HepG2 (cell line): ENCODE results near the gene CSNK2A1. TPM values are rescaled to one million over a fixed set of nuclear protein-coding genes. Genes with fewer than 3 reads are reported as not detected.

Experiments
- ATF7 ChIP-seq, 2 experiments: fragments of 450-650 bp in 1 of 2; sonication (generic) in 1 of 2; formaldehyde crosslinking in 1 of 2; IDR thresholded peaks; 2 replicates each; pipeline versions ENCODE4 v1.4.0 to v1.6.1; 2016 to 2020; ENCODE audit warnings: antibody characterized with exemption in 1 of 2, mild to moderate bottlenecking in 1 of 2, missing genetic modification reagents in 1 of 2
- KDM5B ChIP-seq: sonication (generic); formaldehyde crosslinking; IDR thresholded peaks from 2 replicates; pipeline ENCODE4 v1.4.0; 2020; ENCODE audit warnings: missing genetic modification reagents, mild to moderate bottlenecking, borderline replicate concordance
- MTF1 ChIP-seq: sonication (generic); formaldehyde crosslinking; IDR thresholded peaks from 2 replicates; pipeline ENCODE4 v1.5.0; 2020; ENCODE audit warnings: missing genetic modification reagents
- NCOA2 ChIP-seq: sonication (generic); formaldehyde crosslinking; IDR thresholded peaks from 2 replicates; pipeline ENCODE4 v1.8.0; 2022; ENCODE audit warnings: inconsistent platforms
- RFX5 ChIP-seq: IDR thresholded peaks from 2 replicates; pipeline ENCODE4 v1.6.1; 2011; ENCODE audit warnings: low read depth, low read length, improper control_type of control experiment
- THAP11 ChIP-seq: IDR thresholded peaks from 2 replicates; pipeline ENCODE4 v1.6.1; 2016; ENCODE audit warnings: missing biosample characterization, missing genetic modification reagents
- ZBTB7B ChIP-seq: sonication (generic); formaldehyde crosslinking; IDR thresholded peaks from 2 replicates; pipeline ENCODE4 v1.4.0; 2020; ENCODE audit warnings: missing genetic modification reagents
- ZNF263 ChIP-seq: sonication (generic); formaldehyde crosslinking; IDR thresholded peaks from 2 replicates; pipeline ENCODE4 v1.4.0; 2020; ENCODE audit warnings: missing genetic modification reagents
- ZNF703 ChIP-seq: sonication (generic); formaldehyde crosslinking; IDR thresholded peaks from 2 replicates; pipeline ENCODE4 v1.5.1; 2020; ENCODE audit warnings: missing genetic modification reagents, mild to moderate bottlenecking, moderate library complexity, borderline replicate concordance
- ZNF749 ChIP-seq: sonication (generic); formaldehyde crosslinking; IDR thresholded peaks from 2 replicates; pipeline ENCODE4 v1.8.0; 2022; ENCODE audit warnings: mild to moderate bottlenecking, missing genetic modification reagents, moderate library complexity, borderline replicate concordance
- ZNF878 ChIP-seq: sonication (generic); formaldehyde crosslinking; IDR thresholded peaks from 2 replicates; pipeline ENCODE4 v1.8.1; 2023; ENCODE audit warnings: mild to moderate bottlenecking, missing genetic modification reagents, moderate library complexity
- polyA plus RNA-seq, 8 experiments: library from polyadenylated mRNA; depleted of rRNA in 3 of 8; stranded (reverse) in 7 of 8; unstranded in 1 of 8; fragments of >200 nt; fragmentation: Illumina TruSeq in 4 of 8; extraction: Trizol in 4 of 8; gene quantifications; 2 replicates each; pipeline versions ENCODE4 v1.2.1 to v1.2.3, GENCODE V29; 2011 to 2016; ENCODE audit warnings: low read depth in 4 of 8, missing spikeins in 1 of 8, mixed read lengths in 1 of 8; ENCODE audit not compliant: insufficient read depth in 1 of 8
- total RNA-seq, 5 experiments: library from RNA; depleted of rRNA; stranded (reverse); fragments of >200 nt; fragmentation: Illumina TruSeq; extraction: Trizol; gene quantifications; 2 replicates each; pipeline ENCODE4 v1.2.3, GENCODE V29; 2016; ENCODE audit warnings: low read depth in 1 of 5
- TF ChIP-seq, protein P1 (sequence below): sonication (generic); formaldehyde crosslinking; IDR thresholded peaks from 2 replicates; pipeline ENCODE4 v1.5.0; 2020; ENCODE audit warnings: missing genetic modification reagents
- TF ChIP-seq, protein P2 (sequence below): sonication (generic); formaldehyde crosslinking; IDR thresholded peaks from 2 replicates; pipeline ENCODE4 v1.5.0; 2020; ENCODE audit warnings: mild to moderate bottlenecking, missing genetic modification reagents, borderline replicate concordance
- TF ChIP-seq, protein P3 (sequence below): sonication (generic); formaldehyde crosslinking; IDR thresholded peaks from 2 replicates; pipeline ENCODE4 v1.4.0; 2020; ENCODE audit warnings: missing genetic modification reagents
- TF ChIP-seq, protein P4 (sequence below): sonication (generic); formaldehyde crosslinking; IDR thresholded peaks from 2 replicates; pipeline ENCODE4 v1.8.1; 2022; ENCODE audit warnings: low read depth, mild to moderate bottlenecking, missing genetic modification reagents

Gene CSNK2A1
- total and polyA plus RNA-seq, 2 of the 13 experiments (the other 11 are each of a cell fraction or from before 2014, with no cell fraction given) = 153 to 231 TPM

DNA sequence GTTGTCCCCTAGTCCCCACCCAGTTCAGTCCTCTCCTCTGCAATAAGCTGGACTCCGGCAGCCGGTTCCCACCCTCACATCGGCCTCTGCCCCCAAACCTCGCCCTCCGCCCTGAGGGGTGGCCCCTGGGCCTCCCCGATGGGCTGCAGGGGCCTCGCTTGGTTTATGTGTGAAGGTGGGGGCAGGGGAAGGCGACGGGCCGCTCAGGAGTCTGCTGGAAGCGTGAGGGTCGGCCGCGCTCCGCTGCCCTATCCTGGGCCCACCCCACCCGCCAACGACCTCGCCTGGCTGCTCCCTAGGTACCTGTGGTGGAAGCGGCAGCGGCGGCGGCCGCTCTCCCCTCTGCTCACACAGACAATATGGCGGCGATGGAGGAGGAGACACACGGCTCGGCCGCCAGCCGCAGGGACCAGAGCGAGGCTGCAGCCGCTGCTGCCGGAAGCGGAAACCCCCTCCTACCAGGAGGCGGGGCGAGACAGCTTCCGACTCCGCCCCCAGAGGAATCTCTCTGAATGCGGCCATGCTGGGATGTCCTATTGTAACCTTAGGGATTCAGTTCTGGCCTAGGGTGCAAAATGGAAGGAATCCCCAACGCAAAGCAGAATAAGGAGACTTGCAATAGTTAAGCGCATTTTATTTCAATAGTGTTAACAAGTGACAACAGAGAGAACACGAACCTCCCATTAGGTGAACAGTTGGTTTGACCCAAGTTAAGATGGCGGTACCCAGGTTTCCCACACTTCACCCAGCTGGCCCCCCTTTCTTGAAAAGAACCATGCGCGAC is at the start of gene CSNK2A1 (continued):
- peak; percentile 49 for TF ChIP-seq ZBTB7B (CRISPR knock-in tag)
- peak; percentile 76 for TF ChIP-seq ATF7 (IDR thresholded peaks at IDR 0.05)
- TF ChIP-seq ATF7 (CRISPR knock-in tag; IDR thresholded peaks at IDR 0.05) = 0 out of 2 replicates have a peak, but pooled peaks have one; percentile 31
- peak; percentile 53; the same call in 1 of the 2 replicates for TF ChIP-seq NCOA2 (CRISPR knock-in tag)
- TF ChIP-seq THAP11 (CRISPR knock-in tag) = peak; percentile 96
- TF ChIP-seq ZNF703 (CRISPR knock-in tag) = no peak
- 0 out of 2 replicates have a peak, but pooled peaks have one; percentile 33 for TF ChIP-seq ZNF263 (CRISPR knock-in tag)
- TF ChIP-seq RFX5 = peak; percentile 50; the same call in 1 of the 2 replicates
- peak; percentile 97 for TF ChIP-seq KDM5B
- TF ChIP-seq MTF1 (CRISPR knock-in tag) = peak; percentile 80; the same call in 1 of the 2 replicates
- TF ChIP-seq, protein P1, sequence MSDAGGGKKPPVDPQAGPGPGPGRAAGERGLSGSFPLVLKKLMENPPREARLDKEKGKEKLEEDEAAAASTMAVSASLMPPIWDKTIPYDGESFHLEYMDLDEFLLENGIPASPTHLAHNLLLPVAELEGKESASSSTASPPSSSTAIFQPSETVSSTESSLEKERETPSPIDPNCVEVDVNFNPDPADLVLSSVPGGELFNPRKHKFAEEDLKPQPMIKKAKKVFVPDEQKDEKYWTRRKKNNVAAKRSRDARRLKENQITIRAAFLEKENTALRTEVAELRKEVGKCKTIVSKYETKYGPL = peak; percentile 47; the same call in 1 of the 2 replicates
- 0 out of 2 replicates have a peak, but pooled peaks have one; percentile 2 for TF ChIP-seq ZNF749 (CRISPR knock-in tag)
- peak; percentile 92 for TF ChIP-seq ZNF878 (CRISPR knock-in tag)
- TF ChIP-seq, protein P2, sequence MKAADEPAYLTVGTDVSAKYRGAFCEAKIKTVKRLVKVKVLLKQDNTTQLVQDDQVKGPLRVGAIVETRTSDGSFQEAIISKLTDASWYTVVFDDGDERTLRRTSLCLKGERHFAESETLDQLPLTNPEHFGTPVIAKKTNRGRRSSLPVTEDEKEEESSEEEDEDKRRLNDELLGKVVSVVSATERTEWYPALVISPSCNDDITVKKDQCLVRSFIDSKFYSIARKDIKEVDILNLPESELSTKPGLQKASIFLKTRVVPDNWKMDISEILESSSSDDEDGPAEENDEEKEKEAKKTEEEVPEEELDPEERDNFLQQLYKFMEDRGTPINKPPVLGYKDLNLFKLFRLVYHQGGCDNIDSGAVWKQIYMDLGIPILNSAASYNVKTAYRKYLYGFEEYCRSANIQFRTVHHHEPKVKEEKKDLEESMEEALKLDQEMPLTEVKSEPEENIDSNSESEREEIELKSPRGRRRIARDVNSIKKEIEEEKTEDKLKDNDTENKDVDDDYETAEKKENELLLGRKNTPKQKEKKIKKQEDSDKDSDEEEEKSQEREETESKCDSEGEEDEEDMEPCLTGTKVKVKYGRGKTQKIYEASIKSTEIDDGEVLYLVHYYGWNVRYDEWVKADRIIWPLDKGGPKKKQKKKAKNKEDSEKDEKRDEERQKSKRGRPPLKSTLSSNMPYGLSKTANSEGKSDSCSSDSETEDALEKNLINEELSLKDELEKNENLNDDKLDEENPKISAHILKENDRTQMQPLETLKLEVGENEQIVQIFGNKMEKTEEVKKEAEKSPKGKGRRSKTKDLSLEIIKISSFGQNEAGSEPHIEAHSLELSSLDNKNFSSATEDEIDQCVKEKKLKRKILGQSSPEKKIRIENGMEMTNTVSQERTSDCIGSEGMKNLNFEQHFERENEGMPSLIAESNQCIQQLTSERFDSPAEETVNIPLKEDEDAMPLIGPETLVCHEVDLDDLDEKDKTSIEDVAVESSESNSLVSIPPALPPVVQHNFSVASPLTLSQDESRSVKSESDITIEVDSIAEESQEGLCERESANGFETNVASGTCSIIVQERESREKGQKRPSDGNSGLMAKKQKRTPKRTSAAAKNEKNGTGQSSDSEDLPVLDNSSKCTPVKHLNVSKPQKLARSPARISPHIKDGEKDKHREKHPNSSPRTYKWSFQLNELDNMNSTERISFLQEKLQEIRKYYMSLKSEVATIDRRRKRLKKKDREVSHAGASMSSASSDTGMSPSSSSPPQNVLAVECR (CRISPR knock-in tag) = peak; percentile 95
- TF ChIP-seq, protein P3, sequence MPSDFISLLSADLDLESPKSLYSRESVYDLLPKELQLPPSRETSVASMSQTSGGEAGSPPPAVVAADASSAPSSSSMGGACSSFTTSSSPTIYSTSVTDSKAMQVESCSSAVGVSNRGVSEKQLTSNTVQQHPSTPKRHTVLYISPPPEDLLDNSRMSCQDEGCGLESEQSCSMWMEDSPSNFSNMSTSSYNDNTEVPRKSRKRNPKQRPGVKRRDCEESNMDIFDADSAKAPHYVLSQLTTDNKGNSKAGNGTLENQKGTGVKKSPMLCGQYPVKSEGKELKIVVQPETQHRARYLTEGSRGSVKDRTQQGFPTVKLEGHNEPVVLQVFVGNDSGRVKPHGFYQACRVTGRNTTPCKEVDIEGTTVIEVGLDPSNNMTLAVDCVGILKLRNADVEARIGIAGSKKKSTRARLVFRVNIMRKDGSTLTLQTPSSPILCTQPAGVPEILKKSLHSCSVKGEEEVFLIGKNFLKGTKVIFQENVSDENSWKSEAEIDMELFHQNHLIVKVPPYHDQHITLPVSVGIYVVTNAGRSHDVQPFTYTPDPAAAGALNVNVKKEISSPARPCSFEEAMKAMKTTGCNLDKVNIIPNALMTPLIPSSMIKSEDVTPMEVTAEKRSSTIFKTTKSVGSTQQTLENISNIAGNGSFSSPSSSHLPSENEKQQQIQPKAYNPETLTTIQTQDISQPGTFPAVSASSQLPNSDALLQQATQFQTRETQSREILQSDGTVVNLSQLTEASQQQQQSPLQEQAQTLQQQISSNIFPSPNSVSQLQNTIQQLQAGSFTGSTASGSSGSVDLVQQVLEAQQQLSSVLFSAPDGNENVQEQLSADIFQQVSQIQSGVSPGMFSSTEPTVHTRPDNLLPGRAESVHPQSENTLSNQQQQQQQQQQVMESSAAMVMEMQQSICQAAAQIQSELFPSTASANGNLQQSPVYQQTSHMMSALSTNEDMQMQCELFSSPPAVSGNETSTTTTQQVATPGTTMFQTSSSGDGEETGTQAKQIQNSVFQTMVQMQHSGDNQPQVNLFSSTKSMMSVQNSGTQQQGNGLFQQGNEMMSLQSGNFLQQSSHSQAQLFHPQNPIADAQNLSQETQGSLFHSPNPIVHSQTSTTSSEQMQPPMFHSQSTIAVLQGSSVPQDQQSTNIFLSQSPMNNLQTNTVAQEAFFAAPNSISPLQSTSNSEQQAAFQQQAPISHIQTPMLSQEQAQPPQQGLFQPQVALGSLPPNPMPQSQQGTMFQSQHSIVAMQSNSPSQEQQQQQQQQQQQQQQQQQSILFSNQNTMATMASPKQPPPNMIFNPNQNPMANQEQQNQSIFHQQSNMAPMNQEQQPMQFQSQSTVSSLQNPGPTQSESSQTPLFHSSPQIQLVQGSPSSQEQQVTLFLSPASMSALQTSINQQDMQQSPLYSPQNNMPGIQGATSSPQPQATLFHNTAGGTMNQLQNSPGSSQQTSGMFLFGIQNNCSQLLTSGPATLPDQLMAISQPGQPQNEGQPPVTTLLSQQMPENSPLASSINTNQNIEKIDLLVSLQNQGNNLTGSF = peak; percentile 78
- TF ChIP-seq, protein P4, sequence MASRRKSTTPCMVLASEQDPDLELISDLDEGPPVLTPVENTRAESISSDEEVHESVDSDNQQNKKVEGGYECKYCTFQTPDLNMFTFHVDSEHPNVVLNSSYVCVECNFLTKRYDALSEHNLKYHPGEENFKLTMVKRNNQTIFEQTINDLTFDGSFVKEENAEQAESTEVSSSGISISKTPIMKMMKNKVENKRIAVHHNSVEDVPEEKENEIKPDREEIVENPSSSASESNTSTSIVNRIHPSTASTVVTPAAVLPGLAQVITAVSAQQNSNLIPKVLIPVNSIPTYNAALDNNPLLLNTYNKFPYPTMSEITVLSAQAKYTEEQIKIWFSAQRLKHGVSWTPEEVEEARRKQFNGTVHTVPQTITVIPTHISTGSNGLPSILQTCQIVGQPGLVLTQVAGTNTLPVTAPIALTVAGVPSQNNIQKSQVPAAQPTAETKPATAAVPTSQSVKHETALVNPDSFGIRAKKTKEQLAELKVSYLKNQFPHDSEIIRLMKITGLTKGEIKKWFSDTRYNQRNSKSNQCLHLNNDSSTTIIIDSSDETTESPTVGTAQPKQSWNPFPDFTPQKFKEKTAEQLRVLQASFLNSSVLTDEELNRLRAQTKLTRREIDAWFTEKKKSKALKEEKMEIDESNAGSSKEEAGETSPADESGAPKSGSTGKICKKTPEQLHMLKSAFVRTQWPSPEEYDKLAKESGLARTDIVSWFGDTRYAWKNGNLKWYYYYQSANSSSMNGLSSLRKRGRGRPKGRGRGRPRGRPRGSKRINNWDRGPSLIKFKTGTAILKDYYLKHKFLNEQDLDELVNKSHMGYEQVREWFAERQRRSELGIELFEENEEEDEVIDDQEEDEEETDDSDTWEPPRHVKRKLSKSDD (CRISPR knock-in tag) = peak; percentile 85
